ENCODE results near the gene LRP8. TPM values are rescaled to one million over a fixed set of nuclear protein-coding genes. Genes with fewer than 3 reads are reported as not detected.

The LRP8 gene
- total and polyA plus RNA-seq, 9 of the 15 experiments (the other 6 are each of a cell fraction or from before 2014, with no cell fraction given): 7.1 to 56.1 (median 31.3) TPM

GRCh38 chr1:53214376-53214940 lies 113.4 kb downstream of the LRP8 start:
- in situ Hi-C loops (cut with MboI): no loop called here
- H3K27ac ChIP-seq (ENCODE audit: extremely low read depth, low read depth, low read length): no peak overlapping the region
- peaks cover 10% of the 10 kb centered on the region for H3K79me2 ChIP-seq (ENCODE audit: control insufficient read depth, insufficient read depth, low read length)
- ATAC-seq: no peak; the same call in 2 of the 3 replicates
- POLR2A ChIA-PET: interaction anchor here (0.6 to 3.2 kb wide), 4 partner anchors 12 to 1159 kb away, joined by 3 to 14 read pairs (median 4); partner anchors contain the start of gene TXNDC12
- H3K9ac ChIP-seq (ENCODE audit: insufficient read depth in 1 of 2, low read depth in 2 of 2, low read length in 2 of 2): no peak overlapping the region
- intact Hi-C loops (cut with micrococcal nuclease): no loop called here
- FAIRE-seq: no peak
- 83% methylated on average over 5 of the region's 5 CpGs for WGBS (ENCODE audit: insufficient coverage, low coverage, missing lambda C conversion rate)
- CTCF ChIA-PET (ENCODE audit: low intra/inter-chr PET ratio): no interaction called here
- H3K9me1 ChIP-seq (ENCODE audit: control insufficient read depth, insufficient read depth, low read length): no peaks in the 10 kb centered on the region
- H3K4me1 ChIP-seq (replicated peaks in 1 of 2; ENCODE audit: control insufficient read depth in 2 of 2, insufficient read depth in 2 of 2, low read length in 2 of 2): peaks cover 0 to 1% of the 10 kb centered on the region in 2 experiments; a peak in 2 of 5 replicates
- H3K9me3 ChIP-seq (replicated peaks; ENCODE audit: control insufficient read depth, insufficient read depth, low read depth, low read length): no peaks in the 10 kb centered on the region
- H3K27me3 ChIP-seq (ENCODE audit: control insufficient read depth in 2 of 2, insufficient read depth in 2 of 2, low read length in 2 of 2): no peaks in the 10 kb centered on the region
- no peaks in the 10 kb centered on the region for H4K20me1 ChIP-seq (replicated peaks; ENCODE audit: control insufficient read depth, insufficient read depth, low read length)
- H2AFZ ChIP-seq (ENCODE audit: low read depth, low read length): no peak overlapping the region
- H3K4me2 ChIP-seq (ENCODE audit: insufficient read depth, low read length): no peak overlapping the region
- TF ChIP-seq EP400 (IDR thresholded peaks at IDR 0.05): no peak
- TF ChIP-seq SUPT5H (IDR thresholded peaks at IDR 0.05): 0 out of 2 replicates have a peak, but pooled peaks have one; percentile 6
- BruUV-seq (replicated peaks): no TSS peak
- H3K4me3 ChIP-seq: no peak overlapping the region
- DNase-seq (ENCODE audit: extremely low read depth in 1 of 4, low spot score in 3 of 4): no peak
- H3K36me3 ChIP-seq (ENCODE audit: control insufficient read depth, insufficient read depth, low read length): peaks cover 74% of the 10 kb centered on the region

GRCh38 chr1:53210954-53211353 lies 116.9 kb downstream of the LRP8 start:
- no peaks in the 10 kb centered on the region for H4K20me1 ChIP-seq (replicated peaks; ENCODE audit: control insufficient read depth, insufficient read depth, low read length)
- WGBS (ENCODE audit: insufficient coverage, low coverage, missing lambda C conversion rate): 91% methylated on average over 11 of the region's 11 CpGs
- H3K4me3 ChIP-seq: no peak overlapping the region
- intact Hi-C loops (cut with micrococcal nuclease) (no loop called here), in situ Hi-C loops (cut with MboI) (no loop called here)
- H3K79me2 ChIP-seq (ENCODE audit: control insufficient read depth, insufficient read depth, low read length): no peaks in the 10 kb centered on the region
- H3K27ac ChIP-seq (ENCODE audit: extremely low read depth, low read depth, low read length): no peak overlapping the region
- ChIA-PET POLR2A (interaction anchor here (0.6 to 2.4 kb wide), 2 partner anchors 15 to 27 kb away, joined by 4 to 13 read pairs; no protein-coding TSS in a partner anchor), CTCF (ENCODE audit: low intra/inter-chr PET ratio) (no interaction called here)
- H3K9ac ChIP-seq (ENCODE audit: insufficient read depth in 1 of 2, low read depth in 2 of 2, low read length in 2 of 2): no peak overlapping the region
- peaks cover 12% of the 10 kb centered on the region for H3K9me3 ChIP-seq (replicated peaks; ENCODE audit: control insufficient read depth, insufficient read depth, low read depth, low read length)
- H3K36me3 ChIP-seq (ENCODE audit: control insufficient read depth, insufficient read depth, low read length): peaks cover 63% of the 10 kb centered on the region
- no peaks in the 10 kb centered on the region for H3K9me1 ChIP-seq (ENCODE audit: control insufficient read depth, insufficient read depth, low read length)
- H2AFZ ChIP-seq (ENCODE audit: low read depth, low read length): no peak overlapping the region
- no peaks in the 10 kb centered on the region for H3K27me3 ChIP-seq (ENCODE audit: control insufficient read depth in 2 of 2, insufficient read depth in 2 of 2, low read length in 2 of 2)
- no peaks in the 10 kb centered on the region for H3K4me1 ChIP-seq (replicated peaks in 1 of 2; ENCODE audit: control insufficient read depth in 2 of 2, insufficient read depth in 2 of 2, low read length in 2 of 2)
- ATAC-seq: no peak; the same call in 2 of the 3 replicates
- no TSS peak for BruUV-seq (replicated peaks)
- no peak overlapping the region for H3K4me2 ChIP-seq (ENCODE audit: insufficient read depth, low read length)
- FAIRE-seq: no peak
- no peak for DNase-seq (ENCODE audit: extremely low read depth in 1 of 4, low spot score in 3 of 4)
- TF ChIP-seq RBM39 (optimal IDR thresholded peaks at IDR 0.05; ENCODE audit: low read depth, low read length) (no peak), GABPB2 (CRISPR knock-in tag; conservative IDR thresholded peaks at IDR 0.05) (no peak), NR2C1 (IDR thresholded peaks at IDR 0.05) (no peak), NR2C1 (tag; IDR thresholded peaks at IDR 0.05) (no peak), ZNF778 (CRISPR knock-in tag; IDR thresholded peaks at IDR 0.05) (no peak), JUN (IDR thresholded peaks at IDR 0.05; ENCODE audit: borderline replicate concordance, low read depth, low read length) (no peak), JUN (CRISPR knock-in tag; IDR thresholded peaks at IDR 0.05; ENCODE audit: borderline replicate concordance) (no peak), ILF3 (IDR thresholded peaks at IDR 0.05; ENCODE audit: borderline replicate concordance) (no peak), CBX5 (IDR thresholded peaks at IDR 0.05; ENCODE audit: borderline replicate concordance, low read depth) (no peak), BRCA1 (IDR thresholded peaks at IDR 0.05) (no peak), BRCA1 (CRISPR knock-in tag; IDR thresholded peaks at IDR 0.05) (no peak), CEBPZ (IDR thresholded peaks at IDR 0.05; ENCODE audit: borderline replicate concordance, low read depth, low read length) (no peak), CBX2 (IDR thresholded peaks at IDR 0.05; ENCODE audit: insufficient read depth, low read length, poor library complexity, severe bottlenecking) (no peak)

Data from K562 (cell line).